Activated CD4-positive, alpha-beta T cell treated with anti-CD3 and anti-CD28 coated beads, Interleukin-2, amount 10 ng/mL, durations not matched to agents 7 days and 5 days (primary cell): Measurements from ENCODE around the gene ALKBH3. TPM values are rescaled to one million over a fixed set of nuclear protein-coding genes. Genes with fewer than 3 reads are reported as not detected.

Experiments
- CTCF ChIA-PET: fragments of 350-600 bp; sonication (Branson Sonifier 250); formaldehyde crosslinking; loops from one replicate; lab custom pipeline; 2021; ENCODE audit warnings: antibody characterized with exemption; lab: Charles Lee
- POLR2A ChIA-PET: fragments of 350-600 bp; sonication (Branson Sonifier 250); formaldehyde crosslinking; loops from one replicate; lab custom pipeline; 2021; ENCODE audit warnings: antibody characterized with exemption; lab: Charles Lee
- DNase-seq: peaks from one replicate; pipeline ENCODE4 v3.0.0-alpha.2; 2020
- H3K27ac Mint-ChIP-seq: one replicate; pipeline ENCODE4 v1.8.0; 2021; ENCODE audit warnings: mild to moderate bottlenecking, moderate library complexity, mixed read lengths
- H3K27me3 Mint-ChIP-seq: one replicate; pipeline ENCODE4 v1.8.0; 2021; ENCODE audit warnings: mixed read lengths
- H3K36me3 Mint-ChIP-seq: one replicate; pipeline ENCODE4 v1.8.0; 2021; ENCODE audit warnings: low read depth, mixed read lengths
- H3K4me1 Mint-ChIP-seq: one replicate; pipeline ENCODE4 v1.8.0; 2021; ENCODE audit warnings: mixed read lengths
- H3K4me3 Mint-ChIP-seq: one replicate; pipeline ENCODE4 v1.8.0; 2021; ENCODE audit warnings: mild to moderate bottlenecking, moderate library complexity, mixed read lengths
- H3K9me3 Mint-ChIP-seq: one replicate; pipeline ENCODE4 v1.8.0; 2021; ENCODE audit warnings: mixed read lengths
- total RNA-seq, 2 experiments: library from RNA; stranded (reverse); gene quantifications; one replicate each; pipeline ENCODE4 v1.2.3, GENCODE V29; 2021

ALKBH3 gene
- total RNA-seq, 2 experiments from 2014 or later, result 34.6 to 38.5 TPM

DNA sequence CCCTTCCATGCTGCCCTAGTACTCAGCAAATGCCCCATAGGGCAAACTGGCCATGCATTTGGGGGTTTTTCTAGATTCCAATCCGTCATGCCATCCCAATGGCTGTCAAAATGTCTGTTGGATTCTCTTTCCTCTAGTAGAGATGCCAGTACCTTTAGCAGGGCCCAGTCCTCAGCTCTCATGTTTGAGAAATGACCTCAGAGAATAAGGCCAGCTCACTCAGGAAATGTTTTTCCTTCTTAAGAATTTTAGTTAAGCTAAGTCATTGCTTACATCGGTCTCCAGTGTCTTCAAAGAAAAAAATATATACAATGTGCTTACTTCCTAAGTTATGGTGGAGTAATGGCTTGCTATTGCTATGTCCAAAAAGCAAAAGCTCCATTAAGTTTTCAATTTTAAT, 14.1 kb upstream of the ALKBH3 start:
- peaks cover 5% of the 10 kb centered on the region for H3K9me3 Mint-ChIP-seq
- peaks cover 38% of the 10 kb centered on the region for H3K27me3 Mint-ChIP-seq
- POLR2A ChIA-PET, result no interaction called here
- CTCF ChIA-PET, result interaction anchor here (0.7 kb wide), 1 partner anchor 14 kb away, joined by 3 read pairs; no protein-coding TSS in a partner anchor
- no peak overlapping the region for H3K4me3 Mint-ChIP-seq
- peaks cover 27% of the 10 kb centered on the region for H3K4me1 Mint-ChIP-seq
- no peak overlapping the region for H3K27ac Mint-ChIP-seq
- DNase-seq, result no peak
- no peaks in the 10 kb centered on the region for H3K36me3 Mint-ChIP-seq

DNA sequence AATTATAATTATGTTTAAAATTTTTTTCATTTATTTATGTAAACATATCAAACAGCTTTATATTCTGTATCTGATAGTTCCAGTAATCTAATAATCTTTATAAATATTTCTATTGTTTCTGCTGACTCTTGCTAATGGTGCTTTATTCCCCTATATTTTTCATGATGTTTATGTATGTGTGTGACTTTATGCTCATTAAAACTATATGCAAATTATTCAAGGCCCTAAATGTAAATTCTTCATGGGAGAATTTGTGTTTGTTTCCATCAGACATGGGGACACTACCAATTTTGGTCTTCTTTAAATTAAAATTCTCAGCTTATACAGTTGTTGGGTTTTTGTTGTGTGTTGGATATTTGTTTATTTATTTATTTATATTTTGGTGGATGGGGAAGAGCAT, 13.7 kb upstream of the ALKBH3 start:
- DNase-seq, result no peak
- ChIA-PET CTCF (interaction anchor here (0.7 kb wide), 1 partner anchor 15 kb away, joined by 3 read pairs; no protein-coding TSS in a partner anchor), POLR2A (no interaction called here)
- H3K9me3 Mint-ChIP-seq, result peaks cover 5% of the 10 kb centered on the region
- no peak overlapping the region for H3K4me3 Mint-ChIP-seq
- no peaks in the 10 kb centered on the region for H3K36me3 Mint-ChIP-seq
- H3K27me3 Mint-ChIP-seq, result peaks cover 41% of the 10 kb centered on the region
- H3K4me1 Mint-ChIP-seq, result peaks cover 27% of the 10 kb centered on the region
- no peak overlapping the region for H3K27ac Mint-ChIP-seq

DNA sequence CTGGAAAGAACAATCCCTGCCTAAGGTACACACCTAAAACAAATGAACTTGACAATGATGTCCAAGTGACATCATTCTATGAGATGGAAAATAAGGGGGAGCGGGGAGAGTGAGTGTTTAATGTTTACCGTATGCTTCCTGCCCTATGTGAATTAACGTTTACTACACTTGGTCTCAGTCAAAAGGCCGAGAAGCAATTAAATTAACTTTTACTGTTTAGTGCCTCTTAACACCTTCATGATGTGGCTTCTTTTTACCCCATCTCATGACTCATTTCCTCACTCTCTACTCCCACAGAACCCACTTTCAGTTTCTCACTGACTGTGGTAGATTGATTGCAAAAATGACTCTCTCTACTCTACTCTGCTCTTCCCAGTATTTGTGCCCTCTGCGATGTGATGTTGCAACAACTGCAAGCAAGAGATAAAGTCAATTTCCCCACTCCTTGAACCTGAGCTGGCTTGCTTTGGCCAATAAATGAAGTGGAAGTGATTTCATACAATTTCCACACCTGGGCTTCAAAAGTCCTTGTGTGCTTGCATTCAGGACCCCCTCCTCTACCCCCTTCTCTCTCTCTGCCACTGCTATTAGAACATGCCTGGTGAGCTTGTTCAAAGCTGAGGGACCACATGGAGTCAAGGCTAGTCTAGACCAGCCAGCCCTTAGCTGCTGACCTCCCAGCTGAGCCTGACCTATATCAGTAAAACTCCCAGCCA, 11.6 kb upstream of the ALKBH3 start:
- peaks cover 56% of the 10 kb centered on the region for H3K27me3 Mint-ChIP-seq
- POLR2A ChIA-PET, result interaction anchor here (0.6 kb wide), 1 partner anchor 13 kb away, joined by 3 read pairs; no protein-coding TSS in a partner anchor

DNA sequence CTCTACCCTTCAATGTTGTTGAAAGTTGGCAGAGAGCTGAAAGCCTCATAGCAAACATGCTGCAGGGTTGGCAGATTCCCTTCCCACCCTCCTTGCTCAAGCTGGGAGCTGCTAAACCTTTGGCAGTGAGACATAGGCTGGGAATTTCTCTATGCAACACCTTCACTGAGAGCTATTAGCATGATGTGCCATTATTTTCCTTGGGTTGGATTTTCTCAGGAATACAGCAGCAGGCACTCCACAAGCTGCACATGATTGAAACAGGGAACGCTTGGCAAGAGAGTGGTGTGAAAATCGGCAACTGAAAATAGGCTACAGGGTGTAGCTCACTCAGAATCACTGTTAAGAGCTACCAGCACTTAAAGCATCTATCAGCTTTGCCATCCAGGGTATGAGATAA, 9.6 kb upstream of the ALKBH3 start:
- no peak for DNase-seq
- ChIA-PET CTCF (interaction anchor here (0.6 to 0.9 kb wide), 2 partner anchors 10 to 40 kb away, joined by 3 to 4 read pairs; partner anchors contain the start of gene ALKBH3), POLR2A (no interaction called here)
- Mint-ChIP-seq H3K36me3 (no peaks in the 10 kb centered on the region), H3K4me1 (peaks cover 27% of the 10 kb centered on the region), H3K27ac (no peak overlapping the region), H3K9me3 (peaks cover 6% of the 10 kb centered on the region), H3K27me3 (peaks cover 52% of the 10 kb centered on the region), H3K4me3 (no peak overlapping the region)

More for the DNA sequence above, 11.6 kb upstream of the ALKBH3 start:
- Mint-ChIP-seq H3K4me1 (peaks cover 27% of the 10 kb centered on the region), H3K9me3 (peaks cover 5% of the 10 kb centered on the region), H3K27ac (peak overlapping the region; percentile 79), H3K4me3 (peak overlapping the region; percentile 17), H3K36me3 (no peaks in the 10 kb centered on the region)
- DNase-seq, result peak; percentile 67
- CTCF ChIA-PET, result interaction anchor here (1.9 kb wide), 1 partner anchor 17 kb away, joined by 6 read pairs; no protein-coding TSS in a partner anchor

DNA sequence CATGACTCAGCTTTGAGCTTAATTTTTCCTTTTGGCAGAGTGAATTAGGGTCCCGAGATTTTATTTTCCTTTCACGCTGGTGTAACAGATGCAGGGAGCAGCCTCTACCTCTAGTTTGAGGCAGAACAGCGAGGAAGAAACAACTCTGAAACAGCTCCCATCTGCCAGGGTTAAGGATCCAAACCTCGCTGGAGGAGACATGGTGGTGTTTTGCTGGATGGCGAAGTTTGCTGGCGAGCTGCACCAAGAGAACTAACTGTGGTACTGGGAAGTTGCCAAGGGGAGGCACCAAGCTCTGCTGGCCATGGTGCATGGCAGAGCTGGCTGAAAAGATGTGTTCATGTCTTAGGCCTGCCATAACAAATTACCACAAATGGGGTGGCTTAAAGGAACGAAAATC, 7.6 kb upstream of the ALKBH3 start:
- Mint-ChIP-seq H3K27ac (no peak overlapping the region), H3K4me3 (no peak overlapping the region), H3K36me3 (no peaks in the 10 kb centered on the region), H3K9me3 (peaks cover 2% of the 10 kb centered on the region), H3K27me3 (peaks cover 47% of the 10 kb centered on the region), H3K4me1 (peaks cover 21% of the 10 kb centered on the region)
- POLR2A ChIA-PET, result no interaction called here
- CTCF ChIA-PET, result interaction anchor here (0.5 to 1.3 kb wide), 3 partner anchors 21 to 497 kb away, joined by 3 to 4 read pairs (median 3); no protein-coding TSS in a partner anchor
- no peak for DNase-seq

DNA sequence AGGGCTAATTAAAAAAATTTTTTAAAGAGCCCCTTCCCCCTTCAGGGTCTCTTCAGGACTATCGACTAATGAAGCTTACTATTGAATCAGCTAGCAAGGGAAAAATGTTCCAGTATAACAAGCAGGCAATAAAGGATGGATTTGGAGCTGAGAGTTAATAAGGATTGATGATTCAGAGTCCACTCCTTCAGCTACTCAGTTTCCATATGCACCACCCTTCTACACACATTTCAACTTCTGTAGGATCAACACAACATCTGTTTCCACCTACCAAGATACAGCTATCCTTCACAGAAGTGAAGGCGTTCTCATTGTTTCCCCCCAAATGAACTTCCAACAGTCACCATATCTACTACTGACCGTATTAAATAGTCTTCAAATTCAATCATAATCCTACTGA, 6.6 kb upstream of the ALKBH3 start:
- Mint-ChIP-seq H3K4me3 (no peak overlapping the region), H3K9me3 (peaks cover 3% of the 10 kb centered on the region), H3K27me3 (peaks cover 52% of the 10 kb centered on the region), H3K36me3 (peaks cover 2% of the 10 kb centered on the region), H3K4me1 (peaks cover 12% of the 10 kb centered on the region), H3K27ac (no peak overlapping the region)
- CTCF ChIA-PET, result interaction anchor here (0.9 to 1.3 kb wide), 2 partner anchors 14 to 43 kb away, joined by 3 read pairs; no protein-coding TSS in a partner anchor
- no peak for DNase-seq
- POLR2A ChIA-PET, result no interaction called here

DNA sequence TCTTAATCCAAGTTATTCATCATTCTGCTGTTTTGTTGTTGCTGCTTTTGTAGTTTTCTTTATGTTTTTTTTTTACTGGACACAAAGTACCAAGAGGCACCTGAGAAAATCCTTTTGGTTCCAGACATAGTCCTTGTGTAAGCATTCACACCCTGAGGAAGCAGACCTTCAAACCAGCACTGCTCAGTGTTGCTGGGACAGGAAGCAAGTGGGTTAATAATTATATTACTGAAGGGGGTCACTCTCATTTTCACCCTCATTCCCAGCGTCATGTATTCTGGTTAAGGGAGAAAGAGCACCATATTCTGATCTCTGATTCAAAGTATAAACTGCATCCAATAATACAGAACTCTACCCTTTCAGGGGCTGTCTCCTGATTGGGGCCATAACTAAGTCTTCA, 5.9 kb upstream of the ALKBH3 start:
- Mint-ChIP-seq H3K27ac (no peak overlapping the region), H3K4me3 (no peak overlapping the region), H3K27me3 (peaks cover 54% of the 10 kb centered on the region), H3K9me3 (peaks cover 6% of the 10 kb centered on the region), H3K4me1 (peaks cover 5% of the 10 kb centered on the region), H3K36me3 (peaks cover 2% of the 10 kb centered on the region)
- DNase-seq, result no peak
- CTCF ChIA-PET, result interaction anchor here (0.9 to 1.3 kb wide), 2 partner anchors 14 to 44 kb away, joined by 3 read pairs; no protein-coding TSS in a partner anchor
- POLR2A ChIA-PET, result no interaction called here

DNA sequence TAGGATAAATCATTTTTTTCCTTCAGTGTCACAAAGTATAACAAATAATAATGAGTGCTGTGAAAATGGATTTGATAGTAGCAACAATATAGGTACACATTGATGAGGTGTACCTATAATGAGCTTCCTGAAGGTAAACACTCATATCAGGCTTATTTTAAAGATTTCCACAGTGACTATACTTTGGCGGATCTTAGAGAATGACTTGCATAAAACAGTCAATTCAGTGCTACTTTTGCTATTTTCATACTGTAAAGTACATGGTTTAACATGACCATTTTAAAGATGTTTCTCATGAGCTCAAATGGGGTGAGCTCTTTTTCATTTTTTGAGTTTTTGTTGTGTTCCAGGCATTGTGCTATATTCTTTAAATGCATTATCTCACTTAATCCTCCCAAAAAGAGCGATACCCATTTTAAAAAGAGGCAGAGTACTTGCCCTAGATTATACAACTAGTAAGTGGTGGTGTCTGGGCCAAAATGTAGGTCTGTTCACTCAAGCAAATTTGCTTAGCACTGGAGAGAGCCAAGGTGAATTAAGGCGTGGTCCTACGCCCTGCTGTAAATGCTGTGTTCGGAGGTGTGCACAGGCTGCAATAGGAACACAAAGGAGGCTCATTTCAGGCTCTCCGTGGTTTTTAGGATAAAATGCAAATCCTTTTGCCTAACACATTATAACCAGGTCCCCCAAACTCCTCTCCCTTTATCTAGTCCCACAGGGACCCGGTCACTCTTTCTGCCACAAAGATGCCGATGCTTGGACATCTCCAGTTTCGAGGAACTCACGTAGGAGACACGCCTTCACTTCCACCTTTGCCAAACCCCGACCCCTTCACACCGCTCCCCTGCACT, 617 bp upstream of the ALKBH3 start:
- H3K36me3 Mint-ChIP-seq, result peaks cover 28% of the 10 kb centered on the region
- peaks cover 15% of the 10 kb centered on the region for H3K27me3 Mint-ChIP-seq
- POLR2A ChIA-PET, result no interaction called here
- peaks cover 9% of the 10 kb centered on the region for H3K9me3 Mint-ChIP-seq
- peaks cover 24% of the 10 kb centered on the region for H3K4me1 Mint-ChIP-seq
- H3K27ac Mint-ChIP-seq, result peak overlapping the region; percentile 90
- CTCF ChIA-PET, result interaction anchor here (1.0 kb wide), 1 partner anchor 10 kb away, joined by 3 read pairs; no protein-coding TSS in a partner anchor
- DNase-seq, result no peak
- peak overlapping the region; percentile 89 for H3K4me3 Mint-ChIP-seq

DNA sequence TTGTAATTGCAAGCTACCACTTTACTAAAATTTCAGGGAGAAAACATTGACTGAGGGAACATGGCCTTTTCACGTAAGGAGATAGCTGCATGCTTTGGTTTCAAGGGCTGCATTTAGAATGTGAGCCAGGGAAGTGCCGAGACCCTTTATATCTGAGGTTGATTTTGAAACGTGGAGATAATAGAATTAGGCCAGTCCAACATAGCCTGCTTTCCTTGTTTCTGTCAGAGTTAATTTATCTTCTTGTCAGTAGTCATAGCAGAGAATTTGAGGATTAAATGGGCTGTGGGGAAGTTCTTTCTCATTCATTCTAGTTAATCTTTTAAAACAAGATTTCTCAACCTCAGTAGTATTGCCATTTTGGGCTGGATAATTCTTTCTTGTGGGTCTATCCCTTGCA, 12.2 kb downstream of the ALKBH3 start:
- Mint-ChIP-seq H3K36me3 (peaks cover 39% of the 10 kb centered on the region), H3K9me3 (no peaks in the 10 kb centered on the region), H3K4me3 (no peak overlapping the region), H3K4me1 (peaks cover 2% of the 10 kb centered on the region), H3K27ac (no peak overlapping the region), H3K27me3 (no peaks in the 10 kb centered on the region)
- POLR2A ChIA-PET, result no interaction called here
- no peak for DNase-seq
- CTCF ChIA-PET, result no interaction called here

DNA sequence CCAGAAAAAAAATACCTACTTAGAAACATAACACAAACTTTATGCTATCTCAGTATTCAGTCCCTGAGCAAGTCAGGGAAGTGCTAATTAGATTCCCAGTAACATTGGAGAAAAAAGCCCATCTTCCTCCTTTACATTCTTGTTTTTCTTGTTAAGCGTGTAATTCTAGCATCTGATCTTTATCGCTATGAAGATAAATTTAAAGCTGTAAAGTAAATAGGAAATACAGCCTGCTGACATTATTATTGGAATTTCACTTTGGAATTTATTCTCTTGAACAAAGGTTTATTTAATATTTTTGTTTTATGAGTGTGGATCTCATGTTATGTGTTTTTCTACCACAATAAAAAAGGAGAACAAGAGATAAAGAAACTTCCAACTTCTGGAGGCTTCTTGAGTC, 13.9 kb downstream of the ALKBH3 start:
- H3K9me3 Mint-ChIP-seq, result no peaks in the 10 kb centered on the region
- CTCF ChIA-PET, result interaction anchor here (0.6 to 1.3 kb wide), 2 partner anchors 9 to 10 kb away, joined by 3 to 4 read pairs; no protein-coding TSS in a partner anchor

DNA sequence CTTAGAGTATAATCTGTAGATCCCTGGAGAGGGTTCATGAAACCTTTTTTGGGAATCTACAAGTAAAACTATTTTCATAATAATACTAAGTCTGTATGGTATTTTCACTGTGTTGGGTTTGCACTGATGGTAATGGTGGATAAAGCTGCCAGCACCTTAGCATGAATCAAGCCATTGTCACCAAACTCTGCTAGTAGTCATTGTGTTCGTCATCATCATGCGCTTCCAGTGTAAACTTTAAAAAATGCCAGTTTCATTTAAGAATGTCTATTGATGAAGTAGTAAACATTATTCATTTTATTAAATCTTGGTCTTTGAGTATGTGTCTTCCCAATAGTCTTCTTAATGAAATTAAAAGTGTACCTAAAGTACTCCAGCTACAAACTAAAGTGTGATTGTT, 15.0 kb downstream of the ALKBH3 start:
- Mint-ChIP-seq H3K27ac (no peak overlapping the region), H3K36me3 (peaks cover 51% of the 10 kb centered on the region), H3K9me3 (no peaks in the 10 kb centered on the region), H3K4me1 (no peaks in the 10 kb centered on the region), H3K27me3 (no peaks in the 10 kb centered on the region), H3K4me3 (no peak overlapping the region)
- ChIA-PET POLR2A (no interaction called here), CTCF (no interaction called here)
- DNase-seq, result no peak

More for the DNA sequence above, 13.9 kb downstream of the ALKBH3 start:
- peaks cover 2% of the 10 kb centered on the region for H3K4me1 Mint-ChIP-seq
- no peak overlapping the region for H3K27ac Mint-ChIP-seq
- H3K27me3 Mint-ChIP-seq, result no peaks in the 10 kb centered on the region
- DNase-seq, result no peak
- H3K4me3 Mint-ChIP-seq, result no peak overlapping the region
- POLR2A ChIA-PET, result no interaction called here
- peaks cover 55% of the 10 kb centered on the region for H3K36me3 Mint-ChIP-seq

DNA sequence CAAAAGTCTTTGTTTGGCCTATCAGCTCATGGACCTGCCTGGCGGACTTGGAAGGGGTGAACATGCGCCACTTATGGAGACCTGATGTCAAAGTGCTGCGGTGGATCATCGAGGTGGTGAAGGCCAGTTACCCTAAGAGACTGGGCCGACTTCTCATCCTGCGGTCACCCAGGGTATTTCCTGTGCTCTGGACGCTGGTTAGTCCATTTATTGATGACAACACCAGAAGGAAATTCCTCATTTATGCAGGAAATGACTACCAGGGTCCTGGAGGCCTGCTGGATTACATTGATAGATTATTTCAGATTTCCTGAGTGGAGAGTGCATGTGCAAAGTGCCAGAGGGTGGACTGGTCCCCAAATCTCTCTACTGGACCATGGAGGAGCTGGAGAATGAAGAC, 17.9 kb downstream of the ALKBH3 start:
- ChIA-PET CTCF (no interaction called here), POLR2A (no interaction called here)
- Mint-ChIP-seq H3K27ac (no peak overlapping the region), H3K4me1 (no peaks in the 10 kb centered on the region), H3K9me3 (no peaks in the 10 kb centered on the region), H3K36me3 (peaks cover 46% of the 10 kb centered on the region), H3K27me3 (no peaks in the 10 kb centered on the region), H3K4me3 (no peak overlapping the region)
- no peak for DNase-seq
